Neuronal stem cell (in vitro differentiated cells): Measurements from ENCODE around the gene SCFD2.

ENCODE experiments used
- DNase-seq: peaks from one replicate; pipeline ENCODE4 v3.0.0-alpha.2; 2013; ENCODE audit warnings: low spot score
- H2AFZ ChIP-seq: one replicate; pipeline ENCODE4 v1.6.1; 2013; ENCODE audit warnings: mild to moderate bottlenecking, low read length, inconsistent platforms
- H2AK5ac ChIP-seq: 2 replicates; pipeline ENCODE4 v1.6.1; 2013; ENCODE audit warnings: low read depth, mild to moderate bottlenecking, inconsistent platforms, low read length, moderate library complexity, mixed read lengths
- H2BK120ac ChIP-seq: 2 replicates; pipeline ENCODE4 v1.6.1; 2013; ENCODE audit warnings: low read depth, mild to moderate bottlenecking, inconsistent platforms, low read length, moderate library complexity, mixed read lengths
- H2BK12ac ChIP-seq: one replicate; pipeline ENCODE4 v1.6.1; 2013; ENCODE audit warnings: low read length, inconsistent platforms
- H2BK15ac ChIP-seq: 2 replicates; pipeline ENCODE4 v1.6.1; 2013; ENCODE audit warnings: mild to moderate bottlenecking, low read length, inconsistent platforms, mixed read lengths
- H2BK5ac ChIP-seq: one replicate; pipeline ENCODE4 v1.6.1; 2013; ENCODE audit warnings: inconsistent platforms, mild to moderate bottlenecking, low read length, moderate library complexity
- H3K14ac ChIP-seq: one replicate; pipeline ENCODE4 v1.6.1; 2013; ENCODE audit warnings: low read length, inconsistent platforms
- H3K18ac ChIP-seq: 2 replicates; pipeline ENCODE4 v1.6.1; 2013; ENCODE audit warnings: low read length, inconsistent platforms
- H3K23ac ChIP-seq: 2 replicates; pipeline ENCODE4 v1.6.1; 2013; ENCODE audit warnings: low read depth, mild to moderate bottlenecking, mixed read lengths, low read length, inconsistent platforms; ENCODE audit not compliant: poor library complexity
- H3K27ac ChIP-seq: replicated peaks from 3 replicates; pipeline ENCODE4 v1.5.1; 2013; ENCODE audit warnings: low read length, inconsistent platforms
- H3K27me3 ChIP-seq, 3 experiments: 2 replicates each; pipeline ENCODE4 v1.6.1; 2013; ENCODE audit warnings: low read length in 3 of 3, mild to moderate bottlenecking in 2 of 3, inconsistent platforms in 1 of 3, low read depth in 1 of 3, mixed read lengths in 1 of 3, moderate library complexity in 1 of 3; ENCODE audit not compliant: control insufficient read depth in 3 of 3, insufficient read depth in 3 of 3
- H3K36me3 ChIP-seq, 2 donors: replicated peaks in 1 of 2; 2 replicates each; pipeline ENCODE4 v1.6.1; 2013; ENCODE audit warnings: low read length in 2 of 2; ENCODE audit not compliant: control insufficient read depth in 2 of 2, insufficient read depth in 2 of 2
- H3K4ac ChIP-seq: 2 replicates; pipeline ENCODE4 v1.6.1; 2013; ENCODE audit warnings: inconsistent platforms, mild to moderate bottlenecking, low read length, moderate library complexity
- H3K4me1 ChIP-seq, 2 donors: 1 replicate in 1 of 2; 2 replicates in 1 of 2; pipeline ENCODE4 v1.6.1; 2013; ENCODE audit warnings: low read length in 2 of 2, low read depth in 1 of 2; ENCODE audit not compliant: control insufficient read depth in 2 of 2, insufficient read depth in 1 of 2
- H3K4me2 ChIP-seq: one replicate; pipeline ENCODE4 v1.6.1; 2013; ENCODE audit warnings: mild to moderate bottlenecking, low read length, inconsistent platforms; ENCODE audit not compliant: insufficient read depth, poor library complexity, severe bottlenecking
- H3K4me3 ChIP-seq, 2 donors: 2 replicates each; pipeline ENCODE4 v1.5.1; 2013; ENCODE audit warnings: low read length in 2 of 2, mild to moderate bottlenecking in 2 of 2, inconsistent platforms in 1 of 2, moderate library complexity in 1 of 2
- H3K79me1 ChIP-seq: one replicate; pipeline ENCODE4 v1.6.1; 2013; ENCODE audit warnings: low read depth, mild to moderate bottlenecking, inconsistent platforms, low read length, moderate library complexity
- H3K9ac ChIP-seq: one replicate; pipeline ENCODE4 v1.6.1; 2013; ENCODE audit warnings: mild to moderate bottlenecking, low read depth, low read length, inconsistent platforms; ENCODE audit not compliant: poor library complexity
- H3K9me3 ChIP-seq, 2 donors: replicated peaks in 1 of 2; 2 replicates each; pipeline versions ENCODE3 to v1.6.1; 2013; ENCODE audit warnings: low read length in 2 of 2, mild to moderate bottlenecking in 2 of 2, inconsistent platforms in 1 of 2, low read depth in 1 of 2, mixed read lengths in 1 of 2, moderate library complexity in 1 of 2; ENCODE audit not compliant: control insufficient read depth in 2 of 2, insufficient read depth in 1 of 2
- H4K8ac ChIP-seq: one replicate; pipeline ENCODE4 v1.6.1; 2013; ENCODE audit warnings: low read depth, mild to moderate bottlenecking, inconsistent platforms, low read length, moderate library complexity
- H4K91ac ChIP-seq: one replicate; pipeline ENCODE4 v1.6.1; 2013; ENCODE audit warnings: low read length, low read depth, mild to moderate bottlenecking, inconsistent platforms; ENCODE audit not compliant: poor library complexity
- WGBS, 2 donors: extraction: QIAGEN DNeasy Blood & Tissue Kit; methylation state at CpG; one replicate each; pipeline ENCODE4 v1.1.7; 2013; ENCODE audit warnings: missing lambda C conversion rate in 2 of 2, mixed read lengths in 1 of 2; ENCODE audit not compliant: insufficient read length in 2 of 2, insufficient replicate concordance in 1 of 2; ENCODE audit errors: extremely low coverage in 2 of 2; 5-methylcytosine and 5-hydroxymethylcytosine counted together

The SCFD2 gene

GRCh38 chr4:53151489-53151788 lies 214.4 kb downstream of the SCFD2 start:
- Histone ChIP-seq H3K23ac (no peak overlapping the region), H3K18ac (no peak overlapping the region), H4K8ac (no peak overlapping the region), H3K4me3 (no peak overlapping the region), H4K91ac (no peak overlapping the region), H3K4me2 (no peak overlapping the region), H2BK12ac (no peak overlapping the region), H3K14ac (no peak overlapping the region), H2BK5ac (no peak overlapping the region), H2AK5ac (no peak overlapping the region), H3K27ac (no peak overlapping the region), H3K4me1 (peaks cover 2 to 3% of the 10 kb centered on the region in 2 donors), H3K9me3 (peaks cover 0 to 3% of the 10 kb centered on the region in 2 donors), H2BK120ac (no peak overlapping the region), H2AFZ (no peak overlapping the region), H3K36me3 (no peaks in the 10 kb centered on the region), H3K79me1 (no peaks in the 10 kb centered on the region), H3K9ac (no peak overlapping the region), H3K27me3 (no peaks in the 10 kb centered on the region), H3K4ac (no peak overlapping the region), H2BK15ac (no peak overlapping the region)
- WGBS, 2 donors: no CpG with 5 or more reads among the region's 3 CpGs
- no peak for DNase-seq

DNA sequence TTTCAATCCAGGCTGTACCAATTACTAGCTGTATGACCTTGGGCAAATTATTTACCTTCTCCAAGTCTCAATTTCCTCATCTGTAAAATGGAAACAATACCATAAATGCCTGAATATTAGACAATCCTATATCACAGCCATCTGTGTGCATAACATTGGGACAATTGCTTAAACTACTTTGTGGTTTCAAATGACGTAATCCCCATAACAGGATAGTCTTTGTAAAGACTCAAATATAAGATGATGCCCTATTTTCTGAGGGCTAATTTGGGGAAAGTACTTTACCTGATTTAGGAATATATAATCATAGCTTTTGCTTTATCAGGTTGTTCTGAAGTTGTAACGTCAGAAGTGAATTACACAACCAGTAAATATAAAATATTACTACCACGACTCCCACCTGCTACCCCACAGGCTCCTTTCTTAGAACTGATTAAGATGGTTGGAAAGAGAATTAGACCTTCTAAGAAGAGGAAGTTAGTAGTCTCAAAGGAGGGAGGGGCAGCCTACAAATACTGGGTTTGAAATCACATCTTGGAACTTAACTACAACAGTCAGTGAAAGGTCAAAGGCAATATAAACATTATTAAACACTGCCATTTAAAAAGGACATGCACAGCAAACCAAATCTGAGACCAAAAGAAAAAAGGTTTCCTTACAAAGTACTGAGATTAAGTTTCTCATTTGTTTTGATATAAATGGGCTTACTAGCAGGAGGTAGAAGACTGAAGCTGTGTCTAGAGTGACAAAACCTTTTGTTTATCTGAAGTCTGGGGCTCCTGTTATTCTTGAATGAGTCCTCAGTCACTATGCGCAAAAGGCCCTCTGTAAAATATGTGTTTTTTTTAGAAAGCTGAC lies 215.0 kb downstream of the SCFD2 start:
- Histone ChIP-seq H3K4me3 (no peak overlapping the region), H3K79me1 (no peaks in the 10 kb centered on the region), H3K4me2 (no peak overlapping the region), H4K8ac (no peak overlapping the region), H2AK5ac (no peak overlapping the region), H3K23ac (no peak overlapping the region), H4K91ac (no peak overlapping the region), H2AFZ (no peak overlapping the region), H3K9ac (no peak overlapping the region), H2BK120ac (no peak overlapping the region), H3K4ac (no peak overlapping the region), H3K4me1 (peaks cover 2 to 3% of the 10 kb centered on the region in 2 donors), H3K9me3 (peaks cover 0 to 3% of the 10 kb centered on the region in 2 donors), H2BK15ac (no peak overlapping the region), H2BK12ac (no peak overlapping the region), H2BK5ac (no peak overlapping the region), H3K27ac (no peak overlapping the region), H3K36me3 (no peaks in the 10 kb centered on the region), H3K27me3 (no peaks in the 10 kb centered on the region), H3K14ac (no peak overlapping the region), H3K18ac (no peak overlapping the region)
- WGBS, 2 donors: no CpG with 5 or more reads among the region's 4 CpGs
- DNase-seq: no peak

DNA sequence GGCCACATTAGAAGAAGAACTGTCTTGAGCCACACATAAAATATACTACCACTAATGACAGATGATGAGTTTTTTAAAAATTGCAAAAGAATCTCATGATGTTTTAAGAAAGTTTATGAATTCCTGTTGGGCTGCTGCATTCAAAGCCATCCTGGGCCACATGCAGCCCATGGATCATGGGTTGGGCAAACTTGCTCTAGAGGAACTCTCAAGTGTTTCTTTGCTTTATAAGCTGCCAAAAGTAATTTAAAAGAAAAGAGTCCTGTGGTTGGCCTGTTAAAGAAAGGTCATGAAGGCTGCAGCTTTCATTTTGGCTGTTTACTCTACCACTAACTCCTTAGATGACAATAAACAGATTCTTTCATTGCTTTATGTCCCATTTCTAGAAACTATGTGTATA lies 218.2 kb downstream of the SCFD2 start:
- no peak overlapping the region for H3K4me3 ChIP-seq
- peaks cover 2 to 3% of the 10 kb centered on the region in 2 donors for H3K4me1 ChIP-seq
- peaks cover 0 to under 1% of the 10 kb centered on the region in 2 donors for H3K9me3 ChIP-seq
- no peak overlapping the region for H2AFZ ChIP-seq
- H3K4me2 ChIP-seq: no peak overlapping the region
- no peaks in the 10 kb centered on the region for H3K79me1 ChIP-seq
- no peak for DNase-seq
- no peak overlapping the region for H3K9ac ChIP-seq
- no peak overlapping the region for H2BK5ac ChIP-seq
- no peak overlapping the region for H3K4ac ChIP-seq
- no peak overlapping the region for H4K8ac ChIP-seq
- H2BK15ac ChIP-seq: no peak overlapping the region
- no peak overlapping the region for H2AK5ac ChIP-seq
- no peak overlapping the region for H4K91ac ChIP-seq
- no peak overlapping the region for H2BK120ac ChIP-seq
- no peak overlapping the region for H3K27ac ChIP-seq
- no peaks in the 10 kb centered on the region for H3K36me3 ChIP-seq
- no peak overlapping the region for H3K23ac ChIP-seq
- H3K14ac ChIP-seq: no peak overlapping the region
- H3K27me3 ChIP-seq: no peaks in the 10 kb centered on the region
- H2BK12ac ChIP-seq: no peak overlapping the region
- H3K18ac ChIP-seq: no peak overlapping the region

DNA sequence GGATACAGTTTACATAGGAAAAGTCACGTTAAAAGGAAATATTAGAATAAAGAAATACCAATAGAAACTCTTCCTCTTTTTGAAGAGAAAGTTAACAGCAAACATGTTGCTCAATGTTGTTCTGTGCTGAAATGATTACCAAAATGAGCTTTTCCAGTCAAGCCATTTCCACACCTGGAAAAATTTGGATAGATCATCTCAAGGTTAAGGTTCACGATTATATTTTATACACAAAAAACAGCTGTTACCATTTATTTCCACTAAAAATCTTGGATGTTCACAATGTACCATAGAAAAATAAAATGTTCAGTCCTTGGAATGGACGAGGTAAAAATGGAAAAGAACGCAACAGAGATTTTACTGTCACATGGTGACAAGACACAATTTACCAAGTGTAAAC lies 218.7 kb downstream of the SCFD2 start:
- Histone ChIP-seq H3K27ac (no peak overlapping the region), H3K9me3 (no peaks in the 10 kb centered on the region), H3K79me1 (no peaks in the 10 kb centered on the region), H2AK5ac (no peak overlapping the region), H3K27me3 (no peaks in the 10 kb centered on the region), H3K4me1 (peaks cover 2 to 3% of the 10 kb centered on the region in 2 donors), H2AFZ (no peak overlapping the region), H3K14ac (no peak overlapping the region), H4K91ac (no peak overlapping the region), H3K4ac (no peak overlapping the region), H2BK5ac (no peak overlapping the region), H3K18ac (no peak overlapping the region), H3K36me3 (no peaks in the 10 kb centered on the region), H2BK120ac (no peak overlapping the region), H3K9ac (no peak overlapping the region), H3K23ac (no peak overlapping the region), H2BK15ac (no peak overlapping the region), H3K4me2 (no peak overlapping the region), H4K8ac (no peak overlapping the region), H2BK12ac (no peak overlapping the region), H3K4me3 (no peak overlapping the region)
- DNase-seq: no peak
- no CpG with 5 or more reads among the region's 4 CpGs for WGBS, 2 donors
